ENCODE results near the gene SPG11.

- no peak for TF ChIP-seq RFX5 (IDR thresholded peaks at IDR 0.05; ENCODE audit: low read depth, low read length)
- no peak for TF ChIP-seq REST (IDR thresholded peaks at IDR 0.05; ENCODE audit: low read depth, low read length)
- TF ChIP-seq RAD21 (IDR thresholded peaks at IDR 0.05; ENCODE audit: insufficient read depth, low read depth, low read length), result no peak
- TF ChIP-seq CHD4 (IDR thresholded peaks at IDR 0.05), result no peak
- no peak for TF ChIP-seq MAX (IDR thresholded peaks at IDR 0.05; ENCODE audit: low read depth, low read length)
- peak in 2 of 3 experiments; percentile 33 to 39; a peak in 3 of 6 replicates for TF ChIP-seq CTCF (IDR thresholded peaks at IDR 0.05 in 2 of 3, conservative IDR thresholded peaks at IDR 0.05 in 1 of 3; ENCODE audit: control insufficient read depth in 2 of 3, extremely low read depth in 1 of 3, insufficient read depth in 1 of 3, low read depth in 3 of 3, low read length in 3 of 3)
- TF ChIP-seq NFIC (IDR thresholded peaks at IDR 0.05; ENCODE audit: low read depth, low read length), result no peak
- no peak for TF ChIP-seq POLR2AphosphoS5 (IDR thresholded peaks at IDR 0.05; ENCODE audit: low read length)
- TF ChIP-seq TBL1XR1 (IDR thresholded peaks at IDR 0.05; ENCODE audit: low read depth, low read length), result no peak
- TF ChIP-seq YY1 (IDR thresholded peaks at IDR 0.05; ENCODE audit: low read depth, low read length), result no peak
- no peak for TF ChIP-seq POLR2AphosphoS2 (IDR thresholded peaks at IDR 0.05; ENCODE audit: low read depth, low read length)
- no peak for TF ChIP-seq KAT2A (conservative IDR thresholded peaks at IDR 0.05; ENCODE audit: control insufficient read depth, low read depth, low read length)
Observed at GRCh38 chr15:44532689-44533088, 130.8 kb downstream of the SPG11 start.
